ENCODE data around the gene CCDC24.

CCDC24 gene

DNA sequence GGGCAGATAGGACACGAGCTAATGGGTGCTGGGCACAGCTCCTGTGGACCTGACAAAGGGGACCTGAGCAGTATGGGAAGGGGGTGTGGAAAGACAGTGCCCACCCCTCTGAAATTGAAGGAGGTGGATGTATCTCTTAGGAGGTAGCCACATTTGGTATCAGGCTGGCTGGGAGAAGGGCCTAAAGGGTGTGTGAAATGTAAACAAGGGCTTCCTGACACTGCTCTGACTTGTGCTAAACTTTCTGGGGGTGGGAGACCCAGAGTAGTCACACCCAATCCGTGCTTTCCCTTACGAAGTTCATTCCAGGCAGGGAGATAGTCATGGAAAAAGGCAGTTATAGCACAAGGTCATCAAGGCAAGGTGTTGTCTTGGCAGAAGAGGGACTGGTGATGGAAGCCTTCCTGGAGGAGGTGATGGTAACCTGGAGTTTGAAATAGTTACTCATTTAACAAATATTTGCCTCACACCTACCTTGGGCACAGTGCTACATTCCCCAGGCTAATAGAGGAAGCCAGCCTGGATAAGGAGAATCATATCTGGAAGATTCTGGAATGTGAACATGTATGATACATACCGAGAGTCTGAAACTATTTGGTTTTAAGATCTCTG, 5.3 kb upstream of the CCDC24 start:
- Histone ChIP-seq H3K9me2 (replicated peaks; ENCODE audit: low read depth, low read length) (no peaks in the 10 kb centered on the region), H3K9me3 (ENCODE audit: insufficient read depth, low read depth, low read length) (no peaks in the 10 kb centered on the region), H3K4me1 (ENCODE audit: insufficient read depth, low read length, poor library complexity, severe bottlenecking) (no peaks in the 10 kb centered on the region), H3K4me2 (ENCODE audit: low read depth, low read length, poor library complexity, severe bottlenecking) (no peak overlapping the region), H3K4me3 (ENCODE audit: low read length, poor library complexity, severe bottlenecking) (no peak overlapping the region), H2AFZ (ENCODE audit: low read length) (no peak overlapping the region), H3K36me3 (ENCODE audit: insufficient read depth, low read length) (no peaks in the 10 kb centered on the region; the same call in 1 of the 2 replicates), H3K27me3 (ENCODE audit: insufficient read depth, low read length, poor library complexity, severe bottlenecking) (no peaks in the 10 kb centered on the region), H4K20me1 (ENCODE audit: insufficient read depth, low read length, poor library complexity, severe bottlenecking) (no peaks in the 10 kb centered on the region), H3K79me2 (ENCODE audit: insufficient read depth, low read length) (peaks cover 5% of the 10 kb centered on the region; the same call in 1 of the 2 replicates), H3F3A (ENCODE audit: low read depth) (no peaks in the 10 kb centered on the region), H3K9ac (ENCODE audit: low read depth, low read length, poor library complexity, severe bottlenecking) (no peak overlapping the region)
- TF ChIP-seq, protein P1, sequence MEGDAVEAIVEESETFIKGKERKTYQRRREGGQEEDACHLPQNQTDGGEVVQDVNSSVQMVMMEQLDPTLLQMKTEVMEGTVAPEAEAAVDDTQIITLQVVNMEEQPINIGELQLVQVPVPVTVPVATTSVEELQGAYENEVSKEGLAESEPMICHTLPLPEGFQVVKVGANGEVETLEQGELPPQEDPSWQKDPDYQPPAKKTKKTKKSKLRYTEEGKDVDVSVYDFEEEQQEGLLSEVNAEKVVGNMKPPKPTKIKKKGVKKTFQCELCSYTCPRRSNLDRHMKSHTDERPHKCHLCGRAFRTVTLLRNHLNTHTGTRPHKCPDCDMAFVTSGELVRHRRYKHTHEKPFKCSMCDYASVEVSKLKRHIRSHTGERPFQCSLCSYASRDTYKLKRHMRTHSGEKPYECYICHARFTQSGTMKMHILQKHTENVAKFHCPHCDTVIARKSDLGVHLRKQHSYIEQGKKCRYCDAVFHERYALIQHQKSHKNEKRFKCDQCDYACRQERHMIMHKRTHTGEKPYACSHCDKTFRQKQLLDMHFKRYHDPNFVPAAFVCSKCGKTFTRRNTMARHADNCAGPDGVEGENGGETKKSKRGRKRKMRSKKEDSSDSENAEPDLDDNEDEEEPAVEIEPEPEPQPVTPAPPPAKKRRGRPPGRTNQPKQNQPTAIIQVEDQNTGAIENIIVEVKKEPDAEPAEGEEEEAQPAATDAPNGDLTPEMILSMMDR (conservative IDR thresholded peaks at IDR 0.05; ENCODE audit: low read length), result no peak
- TF ChIP-seq EZH2phosphoT487 (IDR thresholded peaks at IDR 0.05; ENCODE audit: borderline replicate concordance), result no peak

GRCh38 chr1:43986712-43987111, 4.7 kb upstream of the CCDC24 start:
- no peak overlapping the region for H2AFZ ChIP-seq (ENCODE audit: low read length)
- H3K27me3 ChIP-seq (ENCODE audit: insufficient read depth, low read length, poor library complexity, severe bottlenecking), result no peaks in the 10 kb centered on the region
- H3K9me2 ChIP-seq (replicated peaks; ENCODE audit: low read depth, low read length), result no peaks in the 10 kb centered on the region
- no peaks in the 10 kb centered on the region for H3K4me1 ChIP-seq (ENCODE audit: insufficient read depth, low read length, poor library complexity, severe bottlenecking)
- H3K36me3 ChIP-seq (ENCODE audit: insufficient read depth, low read length), result no peaks in the 10 kb centered on the region; the same call in 1 of the 2 replicates
- H3K9me3 ChIP-seq (ENCODE audit: insufficient read depth, low read depth, low read length), result no peaks in the 10 kb centered on the region
- no peak overlapping the region for H3K4me2 ChIP-seq (ENCODE audit: low read depth, low read length, poor library complexity, severe bottlenecking)
- no peak overlapping the region for H3K9ac ChIP-seq (ENCODE audit: low read depth, low read length, poor library complexity, severe bottlenecking)
- TF ChIP-seq, protein P1 (conservative IDR thresholded peaks at IDR 0.05; ENCODE audit: low read length), result no peak
- TF ChIP-seq EZH2phosphoT487 (IDR thresholded peaks at IDR 0.05; ENCODE audit: borderline replicate concordance), result no peak
- H4K20me1 ChIP-seq (ENCODE audit: insufficient read depth, low read length, poor library complexity, severe bottlenecking), result no peaks in the 10 kb centered on the region
- H3F3A ChIP-seq (ENCODE audit: low read depth), result no peaks in the 10 kb centered on the region
- no peak overlapping the region for H3K4me3 ChIP-seq (ENCODE audit: low read length, poor library complexity, severe bottlenecking)
- peaks cover 3% of the 10 kb centered on the region; the same call in 1 of the 2 replicates for H3K79me2 ChIP-seq (ENCODE audit: insufficient read depth, low read length)

DNA sequence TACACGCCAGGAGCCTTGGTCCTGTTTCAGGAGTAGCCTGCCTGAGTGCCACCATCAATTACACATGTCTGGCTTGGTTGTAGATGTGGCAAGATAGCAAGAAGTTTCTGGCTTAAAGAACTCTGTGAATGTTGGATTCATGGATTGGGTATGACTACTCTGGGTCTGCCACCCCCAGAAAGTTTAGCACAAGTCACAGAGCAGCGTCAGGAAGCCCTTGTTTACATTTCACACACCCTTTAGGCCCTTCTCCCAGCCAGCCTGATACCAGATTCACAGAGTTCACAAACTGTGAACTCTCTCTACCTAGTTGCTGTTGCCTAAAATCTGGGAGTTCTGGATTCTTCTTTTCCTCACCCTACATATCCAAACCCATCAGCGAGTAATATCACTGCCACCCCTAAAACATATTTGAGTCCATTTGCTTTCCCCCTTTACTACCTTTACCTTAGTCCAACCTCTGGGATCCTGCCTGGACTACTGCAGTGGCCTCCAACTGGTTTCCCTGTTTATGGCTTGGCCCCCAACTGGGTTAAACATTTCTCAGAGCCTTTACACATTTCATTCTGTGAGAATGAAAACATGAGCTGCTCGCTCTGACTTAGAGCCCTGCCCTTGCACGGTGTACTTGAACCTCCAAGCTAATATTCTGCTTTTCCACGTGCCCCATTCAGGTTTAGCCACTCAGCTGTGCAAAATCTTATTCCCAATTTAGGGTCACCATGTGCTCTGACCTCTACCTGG, 4.1 kb upstream of the CCDC24 start:
- H3K4me2 ChIP-seq (ENCODE audit: low read depth, low read length, poor library complexity, severe bottlenecking), result no peak overlapping the region
- no peak for TF ChIP-seq EZH2phosphoT487 (IDR thresholded peaks at IDR 0.05; ENCODE audit: borderline replicate concordance)
- TF ChIP-seq, protein P1 (conservative IDR thresholded peaks at IDR 0.05; ENCODE audit: low read length), result no peak

More for the DNA sequence above, 4.1 kb upstream of the CCDC24 start:
- no peaks in the 10 kb centered on the region for H3K79me2 ChIP-seq (ENCODE audit: insufficient read depth, low read length)
- H3K9me3 ChIP-seq (ENCODE audit: insufficient read depth, low read depth, low read length), result no peaks in the 10 kb centered on the region
- H3K4me3 ChIP-seq (ENCODE audit: low read length, poor library complexity, severe bottlenecking), result no peak overlapping the region
- no peak overlapping the region for H2AFZ ChIP-seq (ENCODE audit: low read length)
- H3K4me1 ChIP-seq (ENCODE audit: insufficient read depth, low read length, poor library complexity, severe bottlenecking), result peaks cover 4% of the 10 kb centered on the region
- no peaks in the 10 kb centered on the region for H4K20me1 ChIP-seq (ENCODE audit: insufficient read depth, low read length, poor library complexity, severe bottlenecking)
- no peaks in the 10 kb centered on the region for H3K27me3 ChIP-seq (ENCODE audit: insufficient read depth, low read length, poor library complexity, severe bottlenecking)
- H3K9ac ChIP-seq (ENCODE audit: low read depth, low read length, poor library complexity, severe bottlenecking), result no peak overlapping the region
- H3K36me3 ChIP-seq (ENCODE audit: insufficient read depth, low read length), result no peaks in the 10 kb centered on the region; the same call in 1 of the 2 replicates
- H3K9me2 ChIP-seq (replicated peaks; ENCODE audit: low read depth, low read length), result no peaks in the 10 kb centered on the region
- H3F3A ChIP-seq (ENCODE audit: low read depth), result no peaks in the 10 kb centered on the region

Data from Loucy (cell line).